DOHH2 (cell line): ENCODE results near the gene GRID2.

Source experiments
- H3F3A ChIP-seq: fragments of 200-600 bp; sonication (generic), shearing (Covaris generic); 2 replicates; pipeline ENCODE4 v1.6.0; 2016; ENCODE audit warnings: antibody characterized with exemption, mild to moderate bottlenecking; ENCODE audit not compliant: control insufficient read depth, insufficient read depth
- H3K27ac ChIP-seq: fragments of 200-600 bp; sonication (generic); 2 replicates; pipeline ENCODE4 v1.5.1; 2014; ENCODE audit warnings: low read depth, mild to moderate bottlenecking, low read length, moderate library complexity
- H3K27me3 ChIP-seq: fragments of 200-600 bp; sonication (generic); 2 replicates; pipeline ENCODE4 v1.6.1; 2014; ENCODE audit warnings: mild to moderate bottlenecking, low read length, mixed read lengths; ENCODE audit not compliant: control insufficient read depth
- H3K36me3 ChIP-seq: fragments of 200-600 bp; sonication (generic); 2 replicates; pipeline ENCODE4 v1.6.1; 2014; ENCODE audit warnings: mild to moderate bottlenecking, low read length, moderate library complexity, mixed read lengths; ENCODE audit not compliant: control insufficient read depth
- H3K4me1 ChIP-seq: fragments of 200-600 bp; sonication (generic); 2 replicates; pipeline ENCODE4 v1.6.1; 2014; ENCODE audit warnings: mild to moderate bottlenecking, low read length, mixed read lengths; ENCODE audit not compliant: control insufficient read depth
- H3K4me2 ChIP-seq: fragments of 200-600 bp; sonication (generic); 2 replicates; pipeline ENCODE4 v1.6.0; 2014; ENCODE audit warnings: mild to moderate bottlenecking, low read length, moderate library complexity
- H3K4me3 ChIP-seq: fragments of 200-600 bp; sonication (generic); 2 replicates; pipeline ENCODE4 v1.5.1; 2014; ENCODE audit warnings: mild to moderate bottlenecking, low read length, mixed read lengths
- H3K79me2 ChIP-seq: fragments of 200-600 bp; sonication (generic); 2 replicates; pipeline ENCODE4 v1.6.1; 2014; ENCODE audit warnings: mild to moderate bottlenecking, low read length, mixed read lengths; ENCODE audit not compliant: control insufficient read depth
- H3K9me2 ChIP-seq: fragments of 200-600 bp; sonication (generic); replicated peaks from 2 replicates; pipeline ENCODE4 v1.6.1; 2014; ENCODE audit warnings: mild to moderate bottlenecking, low read length, mixed read lengths; ENCODE audit not compliant: control insufficient read depth
- H3K9me3 ChIP-seq: fragments of 200-600 bp; sonication (generic); 2 replicates; pipeline ENCODE4 v1.6.1; 2014; ENCODE audit warnings: antibody characterized with exemption, low read length, mixed read lengths; ENCODE audit not compliant: control insufficient read depth, insufficient read depth
- H4K20me1 ChIP-seq: fragments of 200-600 bp; sonication (generic); 2 replicates; pipeline ENCODE4 v1.6.0; 2014; ENCODE audit warnings: low read depth, mild to moderate bottlenecking, antibody characterized with exemption, low read length, moderate library complexity; ENCODE audit not compliant: control insufficient read depth, insufficient read depth
- CTCF ChIP-seq: fragments of 200-600 bp; sonication (generic); IDR thresholded peaks from one replicate; pipeline ENCODE4 v1.5.1; 2014; ENCODE audit warnings: antibody characterized with exemption, mild to moderate bottlenecking, low read depth, low read length; ENCODE audit not compliant: poor library complexity, severe bottlenecking
- EZH2phosphoT487 ChIP-seq: fragments of 200-600 bp; sonication (generic); IDR thresholded peaks from 2 replicates; pipeline ENCODE4 v1.6.1; 2017; ENCODE audit warnings: borderline replicate concordance, mild to moderate bottlenecking, antibody characterized with exemption, low read length, moderate library complexity, mixed read lengths

The GRID2 gene

GRCh38 chr4:93732509-93732908 is 1428.7 kb downstream of the GRID2 start:
- no peaks in the 10 kb centered on the region for H3K4me1 ChIP-seq
- H4K20me1 ChIP-seq = no peaks in the 10 kb centered on the region
- no peaks in the 10 kb centered on the region for H3K36me3 ChIP-seq
- no peak overlapping the region for H3K4me3 ChIP-seq
- no peaks in the 10 kb centered on the region for H3F3A ChIP-seq
- no peaks in the 10 kb centered on the region for H3K27me3 ChIP-seq
- H3K79me2 ChIP-seq = no peaks in the 10 kb centered on the region
- no peaks in the 10 kb centered on the region for H3K9me2 ChIP-seq
- H3K4me2 ChIP-seq = no peak overlapping the region
- TF ChIP-seq CTCF (no peak), EZH2phosphoT487 (no peak)
- no peak overlapping the region for H3K27ac ChIP-seq
- no peaks in the 10 kb centered on the region for H3K9me3 ChIP-seq

GRCh38 chr4:93740890-93741289 is 1437.1 kb downstream of the GRID2 start:
- no peaks in the 10 kb centered on the region for H3K27me3 ChIP-seq
- H3K4me1 ChIP-seq = no peaks in the 10 kb centered on the region
- no peak overlapping the region for H3K4me2 ChIP-seq
- no peaks in the 10 kb centered on the region for H4K20me1 ChIP-seq
- H3K79me2 ChIP-seq = no peaks in the 10 kb centered on the region
- H3K27ac ChIP-seq = no peak overlapping the region
- H3F3A ChIP-seq = no peaks in the 10 kb centered on the region
- H3K4me3 ChIP-seq = no peak overlapping the region
- H3K9me3 ChIP-seq = no peaks in the 10 kb centered on the region
- no peaks in the 10 kb centered on the region for H3K9me2 ChIP-seq
- TF ChIP-seq EZH2phosphoT487 (no peak), CTCF (no peak)
- no peaks in the 10 kb centered on the region for H3K36me3 ChIP-seq

GRCh38 chr4:93743022-93743421 is 1439.3 kb downstream of the GRID2 start:
- Histone ChIP-seq H3K79me2 (no peaks in the 10 kb centered on the region), H3K27ac (no peak overlapping the region), H4K20me1 (no peaks in the 10 kb centered on the region), H3K27me3 (no peaks in the 10 kb centered on the region), H3K9me3 (no peaks in the 10 kb centered on the region), H3K4me2 (no peak overlapping the region), H3K36me3 (no peaks in the 10 kb centered on the region), H3F3A (no peaks in the 10 kb centered on the region), H3K4me3 (no peak overlapping the region), H3K9me2 (no peaks in the 10 kb centered on the region), H3K4me1 (no peaks in the 10 kb centered on the region)
- TF ChIP-seq CTCF = no peak
- TF ChIP-seq EZH2phosphoT487 = no peak

- H3K27me3 ChIP-seq = no peaks in the 10 kb centered on the region
- H3K4me2 ChIP-seq = no peak overlapping the region
- no peaks in the 10 kb centered on the region for H3K79me2 ChIP-seq
- no peaks in the 10 kb centered on the region for H3K36me3 ChIP-seq
- no peaks in the 10 kb centered on the region for H3K9me3 ChIP-seq
- H3K4me3 ChIP-seq = no peak overlapping the region
- no peaks in the 10 kb centered on the region for H4K20me1 ChIP-seq
- no peaks in the 10 kb centered on the region for H3K4me1 ChIP-seq
- H3K9me2 ChIP-seq = no peaks in the 10 kb centered on the region
- no peaks in the 10 kb centered on the region for H3F3A ChIP-seq
- no peak overlapping the region for H3K27ac ChIP-seq
- TF ChIP-seq EZH2phosphoT487 = no peak
- TF ChIP-seq CTCF = no peak
These were observed 1439.9 kb downstream of the GRID2 start for GRCh38 chr4:93743635-93744034.
